SK-N-SH (cell line): ENCODE data around the gene ABL2. TPM values are rescaled to one million over a fixed set of nuclear protein-coding genes. Genes with fewer than 3 reads are reported as not detected.

ENCODE experiments used
- CTCF ChIA-PET: fragments of 300-600, 350-600 bp; formaldehyde crosslinking; extraction: SDS; loops from one replicate; lab custom pipeline; 2021; lab: Yijun Ruan, JAX
- POLR2A ChIA-PET: fragments of 350-600 bp; sonication (Branson Sonifier 250); formaldehyde crosslinking; extraction: SDS; loops from one replicate; lab custom pipeline; 2020; ENCODE audit warnings: antibody characterized with exemption, inconsistent platforms; lab: Yijun Ruan, JAX
- DNase-seq: peaks from one replicate; pipeline ENCODE4 v3.0.0; 2012
- H2AFZ ChIP-seq: fragments of 200-600 bp; sonication (generic); 2 replicates; pipeline ENCODE4 v1.8.1; 2016; ENCODE audit warnings: antibody characterized with exemption, mild to moderate bottlenecking, low read depth
- H3F3A ChIP-seq: fragments of 200-600 bp; sonication (generic); replicated peaks from 2 replicates; pipeline ENCODE3; 2016; ENCODE audit warnings: antibody characterized with exemption, mild to moderate bottlenecking; ENCODE audit not compliant: insufficient read depth
- H3K27ac ChIP-seq, 2 experiments: fragments of 200-500 bp in 1 of 2; fragments of 200-600 bp in 1 of 2; sonication (Bioruptor generic) in 1 of 2; sonication (generic), shearing (Covaris generic) in 1 of 2; 2 replicates each; pipeline versions ENCODE4 v1.5.1 to v1.6.1; 2014 to 2016; ENCODE audit warnings: low read depth in 2 of 2, inconsistent platforms in 1 of 2, low read length in 1 of 2, mild to moderate bottlenecking in 1 of 2, mixed read lengths in 1 of 2
- H3K27me3 ChIP-seq: fragments of 200-600 bp; sonication (generic), shearing (Covaris generic); 2 replicates; pipeline ENCODE4 v1.6.1; 2016; ENCODE audit warnings: mixed run types; ENCODE audit not compliant: insufficient read depth
- H3K36me3 ChIP-seq, 2 experiments: fragments of 200-500 bp in 1 of 2; fragments of 200-600 bp in 1 of 2; sonication (Bioruptor generic) in 1 of 2; sonication (generic) in 1 of 2; replicated peaks in 1 of 2; 2 replicates each; pipeline versions ENCODE3 to v1.5.1; 2014 to 2016; ENCODE audit warnings: low read length in 1 of 2, mild to moderate bottlenecking in 1 of 2; ENCODE audit not compliant: insufficient read depth in 2 of 2, control insufficient read depth in 1 of 2
- H3K4me1 ChIP-seq, 2 experiments: fragments of 200-500 bp in 1 of 2; fragments of 200-600 bp in 1 of 2; sonication (Bioruptor generic) in 1 of 2; sonication (generic), shearing (Covaris generic) in 1 of 2; 2 replicates each; pipeline versions ENCODE4 v1.5.1 to v1.6.1; 2014 to 2016; ENCODE audit warnings: low read depth in 1 of 2, low read length in 1 of 2, mixed run types in 1 of 2; ENCODE audit not compliant: insufficient read depth in 2 of 2, control insufficient read depth in 1 of 2
- H3K4me2 ChIP-seq: fragments of 200-600 bp; sonication (generic), shearing (Covaris generic); 2 replicates; pipeline ENCODE4 v1.6.1; 2017; ENCODE audit warnings: mixed run types
- H3K4me3 ChIP-seq, 2 experiments: fragments of 200-500 bp in 1 of 2; fragments of 200-600 bp in 1 of 2; sonication (Bioruptor generic) in 1 of 2; sonication (generic), shearing (Covaris generic) in 1 of 2; 2 replicates each; pipeline versions ENCODE4 v1.5.1 to v1.8.1; 2014 to 2016; ENCODE audit warnings: low read depth in 2 of 2, inconsistent platforms in 1 of 2, low read length in 1 of 2, mild to moderate bottlenecking in 1 of 2, mixed read lengths in 1 of 2, moderate library complexity in 1 of 2
- H3K79me2 ChIP-seq: fragments of 200-600 bp; sonication (generic); 2 replicates; pipeline ENCODE4 v1.8.1; 2017; ENCODE audit warnings: mild to moderate bottlenecking; ENCODE audit not compliant: insufficient read depth
- H3K9ac ChIP-seq: fragments of 200-600 bp; sonication (generic); 2 replicates; pipeline ENCODE4 v1.6.1; 2017; ENCODE audit warnings: mixed run types
- H3K9me2 ChIP-seq: fragments of 200-600 bp; sonication (generic); 2 replicates; pipeline ENCODE4 v1.6.1; 2017; ENCODE audit warnings: mixed run types
- H3K9me3 ChIP-seq: fragments of 200-600 bp; sonication (generic); 2 replicates; pipeline ENCODE4 v1.6.1; 2017; ENCODE audit warnings: mixed run types, mild to moderate bottlenecking, moderate library complexity
- H4K20me1 ChIP-seq: fragments of 200-600 bp; sonication (generic); 2 replicates; pipeline ENCODE4 v1.6.1; 2017; ENCODE audit warnings: mild to moderate bottlenecking, mixed run types; ENCODE audit not compliant: insufficient read depth
- FOSL2 ChIP-seq: IDR thresholded peaks from 2 replicates; pipeline ENCODE4 v1.4.0; 2012; ENCODE audit warnings: low read depth, mild to moderate bottlenecking, moderate library complexity, borderline replicate concordance
- JUND ChIP-seq: IDR thresholded peaks from 2 replicates; pipeline ENCODE4 v1.4.0; 2012
- MEF2A ChIP-seq: IDR thresholded peaks from 2 replicates; pipeline ENCODE4 v1.4.0; 2012; ENCODE audit warnings: low read depth, borderline replicate concordance
- MXI1 ChIP-seq: IDR thresholded peaks from 2 replicates; pipeline ENCODE4 v1.6.1; 2012; ENCODE audit warnings: mild to moderate bottlenecking, low read depth, low read length, improper control_type of control experiment
- NFIC ChIP-seq: IDR thresholded peaks from 2 replicates; pipeline ENCODE4 v1.4.0; 2012; ENCODE audit warnings: borderline replicate concordance
- POLR2AphosphoS5 ChIP-seq: IDR thresholded peaks from 2 replicates; pipeline ENCODE4 v1.6.1; 2012; ENCODE audit warnings: low read depth, low read length
- TAF1 ChIP-seq: IDR thresholded peaks from 2 replicates; pipeline ENCODE4 v1.6.1; 2012; ENCODE audit warnings: low read depth, mild to moderate bottlenecking, low read length, moderate library complexity, borderline replicate concordance
- TEAD4 ChIP-seq: IDR thresholded peaks from 2 replicates; pipeline ENCODE4 v1.4.0; 2012; ENCODE audit warnings: mild to moderate bottlenecking, borderline replicate concordance; ENCODE audit not compliant: insufficient read depth
- YY1 ChIP-seq: IDR thresholded peaks from 2 replicates; pipeline ENCODE4 v1.4.0; 2012; ENCODE audit warnings: low read depth, mild to moderate bottlenecking
- WGBS: methylation state at CpG from one replicate; pipeline ENCODE4 v1.1.6; 2017; ENCODE audit warnings: low lambda C conversion rate; 5-methylcytosine and 5-hydroxymethylcytosine counted together
- polyA plus RNA-seq, 3 experiments: library from polyadenylated mRNA; depleted of rRNA; stranded (reverse); fragments of >200 nt; gene quantifications; 2 replicates each; pipeline ENCODE4 v1.2.3, GENCODE V29; 2012
- TF ChIP-seq, protein P1 (sequence below): IDR thresholded peaks from 2 replicates; pipeline ENCODE4 v1.4.0; 2012; ENCODE audit warnings: low read depth, borderline replicate concordance
- TF ChIP-seq, protein P2 (sequence below): IDR thresholded peaks from 2 replicates; pipeline ENCODE4 v1.4.0; 2012; ENCODE audit warnings: low read depth, borderline replicate concordance
- TF ChIP-seq, protein P3 (sequence below): IDR thresholded peaks from 2 replicates; pipeline ENCODE4; 2012
- TF ChIP-seq, protein P4 (sequence below): fragments of 150-350 bp; IDR thresholded peaks from 2 replicates; pipeline ENCODE4 v1.6.1; 2017; ENCODE audit warnings: antibody characterized with exemption, low read length, low read depth, borderline replicate concordance

Gene ABL2
- polyA plus RNA-seq, 1 of the 3 experiments (the other 2 are of a cell fraction), result 7.5 TPM

DNA sequence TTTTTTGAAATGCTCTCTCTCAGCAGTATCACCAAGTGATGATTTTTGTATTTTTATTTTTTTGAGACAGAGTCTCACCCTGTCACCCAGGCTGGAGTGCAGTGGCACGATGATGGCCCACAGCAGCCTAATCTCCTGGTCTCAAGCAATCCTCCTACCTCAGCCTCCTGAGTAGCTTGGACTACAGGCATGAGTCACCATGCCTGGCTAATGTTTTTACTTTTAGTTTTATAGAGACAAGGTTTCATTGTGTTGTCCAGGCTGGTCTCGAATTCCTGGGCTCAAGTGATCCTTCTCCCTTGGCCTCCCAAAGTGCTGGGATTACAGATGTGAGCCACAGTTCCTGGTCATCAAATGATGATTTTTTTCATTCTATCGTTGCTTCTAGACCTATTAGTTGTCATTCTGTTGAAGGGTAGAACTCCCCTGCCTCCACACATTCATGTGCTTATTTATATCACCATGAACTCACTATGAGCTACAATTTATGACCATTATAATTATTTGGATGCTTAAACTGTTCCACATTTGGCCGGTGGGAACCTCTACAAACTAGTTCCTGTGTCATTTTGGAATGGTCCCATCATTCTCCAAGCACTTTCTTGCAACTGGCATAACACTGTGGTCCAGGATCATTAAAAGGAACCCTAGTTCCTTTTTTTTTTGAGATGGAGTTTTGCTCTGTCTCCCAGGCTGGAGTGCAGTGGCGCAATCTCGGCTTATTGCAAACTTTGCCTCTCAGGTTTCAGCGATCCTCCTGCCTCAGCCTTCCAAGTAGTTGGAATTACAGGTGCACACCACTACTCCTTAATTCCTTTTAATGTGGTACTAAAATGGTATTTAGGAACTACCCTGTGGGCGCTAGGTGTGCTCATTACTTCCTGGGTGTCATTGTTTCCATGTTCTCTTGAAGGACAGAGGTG, 167.9 kb downstream of the ABL2 start:
- Histone ChIP-seq H3K79me2 (no peaks in the 10 kb centered on the region), H3K4me3 (no peak overlapping the region), H3K4me2 (no peak overlapping the region), H3F3A (no peaks in the 10 kb centered on the region), H4K20me1 (no peaks in the 10 kb centered on the region), H3K9me3 (no peaks in the 10 kb centered on the region), H3K9ac (no peak overlapping the region), H3K36me3 (peaks cover 8 to 19% of the 10 kb centered on the region in 2 experiments), H3K27me3 (no peaks in the 10 kb centered on the region), H3K27ac (no peak overlapping the region), H3K9me2 (no peaks in the 10 kb centered on the region), H3K4me1 (peaks cover 3 to 8% of the 10 kb centered on the region in 2 experiments; a peak in 3 of 4 replicates)
- WGBS, result 94% methylated on average over 8 of the region's 8 CpGs
- ChIA-PET POLR2A (no interaction called here), CTCF (no interaction called here)
- DNase-seq, result no peak
- no peak for TF ChIP-seq MXI1
- TF ChIP-seq FOSL2, result peak; percentile 31; the same call in 1 of the 2 replicates
- no peak for TF ChIP-seq MEF2A
- TF ChIP-seq, protein P1, sequence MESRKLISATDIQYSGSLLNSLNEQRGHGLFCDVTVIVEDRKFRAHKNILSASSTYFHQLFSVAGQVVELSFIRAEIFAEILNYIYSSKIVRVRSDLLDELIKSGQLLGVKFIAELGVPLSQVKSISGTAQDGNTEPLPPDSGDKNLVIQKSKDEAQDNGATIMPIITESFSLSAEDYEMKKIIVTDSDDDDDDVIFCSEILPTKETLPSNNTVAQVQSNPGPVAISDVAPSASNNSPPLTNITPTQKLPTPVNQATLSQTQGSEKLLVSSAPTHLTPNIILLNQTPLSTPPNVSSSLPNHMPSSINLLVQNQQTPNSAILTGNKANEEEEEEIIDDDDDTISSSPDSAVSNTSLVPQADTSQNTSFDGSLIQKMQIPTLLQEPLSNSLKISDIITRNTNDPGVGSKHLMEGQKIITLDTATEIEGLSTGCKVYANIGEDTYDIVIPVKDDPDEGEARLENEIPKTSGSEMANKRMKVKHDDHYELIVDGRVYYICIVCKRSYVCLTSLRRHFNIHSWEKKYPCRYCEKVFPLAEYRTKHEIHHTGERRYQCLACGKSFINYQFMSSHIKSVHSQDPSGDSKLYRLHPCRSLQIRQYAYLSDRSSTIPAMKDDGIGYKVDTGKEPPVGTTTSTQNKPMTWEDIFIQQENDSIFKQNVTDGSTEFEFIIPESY, result no peak
- no peak for TF ChIP-seq POLR2AphosphoS5
- no peak for TF ChIP-seq NFIC
- TF ChIP-seq, protein P2, sequence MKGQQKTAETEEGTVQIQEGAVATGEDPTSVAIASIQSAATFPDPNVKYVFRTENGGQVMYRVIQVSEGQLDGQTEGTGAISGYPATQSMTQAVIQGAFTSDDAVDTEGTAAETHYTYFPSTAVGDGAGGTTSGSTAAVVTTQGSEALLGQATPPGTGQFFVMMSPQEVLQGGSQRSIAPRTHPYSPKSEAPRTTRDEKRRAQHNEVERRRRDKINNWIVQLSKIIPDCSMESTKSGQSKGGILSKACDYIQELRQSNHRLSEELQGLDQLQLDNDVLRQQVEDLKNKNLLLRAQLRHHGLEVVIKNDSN, result no peak
- TF ChIP-seq, protein P3, sequence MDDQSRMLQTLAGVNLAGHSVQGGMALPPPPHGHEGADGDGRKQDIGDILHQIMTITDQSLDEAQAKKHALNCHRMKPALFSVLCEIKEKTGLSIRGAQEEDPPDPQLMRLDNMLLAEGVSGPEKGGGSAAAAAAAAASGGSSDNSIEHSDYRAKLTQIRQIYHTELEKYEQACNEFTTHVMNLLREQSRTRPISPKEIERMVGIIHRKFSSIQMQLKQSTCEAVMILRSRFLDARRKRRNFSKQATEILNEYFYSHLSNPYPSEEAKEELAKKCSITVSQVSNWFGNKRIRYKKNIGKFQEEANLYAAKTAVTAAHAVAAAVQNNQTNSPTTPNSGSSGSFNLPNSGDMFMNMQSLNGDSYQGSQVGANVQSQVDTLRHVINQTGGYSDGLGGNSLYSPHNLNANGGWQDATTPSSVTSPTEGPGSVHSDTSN, result no peak
- TF ChIP-seq TEAD4, result no peak
- no peak for TF ChIP-seq YY1
- TF ChIP-seq JUND, result 0 out of 2 replicates have a peak, but pooled peaks have one; percentile 6
- TF ChIP-seq, protein P4, sequence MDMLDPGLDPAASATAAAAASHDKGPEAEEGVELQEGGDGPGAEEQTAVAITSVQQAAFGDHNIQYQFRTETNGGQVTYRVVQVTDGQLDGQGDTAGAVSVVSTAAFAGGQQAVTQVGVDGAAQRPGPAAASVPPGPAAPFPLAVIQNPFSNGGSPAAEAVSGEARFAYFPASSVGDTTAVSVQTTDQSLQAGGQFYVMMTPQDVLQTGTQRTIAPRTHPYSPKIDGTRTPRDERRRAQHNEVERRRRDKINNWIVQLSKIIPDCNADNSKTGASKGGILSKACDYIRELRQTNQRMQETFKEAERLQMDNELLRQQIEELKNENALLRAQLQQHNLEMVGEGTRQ, result no peak
- TF ChIP-seq TAF1, result no peak
- TF ChIP-seq, all 33 proteins: peak for 2
- H2AFZ ChIP-seq, result no peak overlapping the region
